GM23338 (cell line): ENCODE measurements around the gene CD22. TPM values are rescaled to one million over a fixed set of nuclear protein-coding genes. Genes with fewer than 3 reads are reported as not detected.

Experiments used
- ATAC-seq: fragments of 200-7000 bp; cut with Tn5 transposase; 3 replicates; pipeline ENCODE4 v1.9.1; 2020
- DNase-seq: peaks from one replicate; pipeline ENCODE4 v3.0.0-alpha.2; 2015; ENCODE audit warnings: low spot score
- H2AFZ ChIP-seq: fragments of 200-600 bp; sonication (generic); 2 replicates; pipeline ENCODE4 v1.8.0; 2016; ENCODE audit warnings: antibody characterized with exemption, mild to moderate bottlenecking, moderate library complexity
- H3F3A ChIP-seq: fragments of 200-600 bp; sonication (generic); replicated peaks from 2 replicates; pipeline ENCODE4 v1.8.0; 2017; ENCODE audit warnings: antibody characterized with exemption, mixed run types, low read depth
- H3K27ac ChIP-seq: fragments of 200-600 bp; sonication (generic); 2 replicates; pipeline ENCODE4 v1.6.1; 2016; ENCODE audit warnings: low read depth
- H3K27me3 ChIP-seq: fragments of 200-600 bp; sonication (generic); 2 replicates; pipeline ENCODE4 v1.8.0; 2016; ENCODE audit warnings: mild to moderate bottlenecking, mixed run types, moderate library complexity; ENCODE audit not compliant: insufficient read depth
- H3K36me3 ChIP-seq: fragments of 200-600 bp; sonication (generic); 2 replicates; pipeline ENCODE4 v1.8.0; 2016; ENCODE audit warnings: mild to moderate bottlenecking; ENCODE audit not compliant: insufficient read depth
- H3K4me1 ChIP-seq: fragments of 200-600 bp; sonication (generic); 2 replicates; pipeline ENCODE4 v1.8.0; 2016; ENCODE audit warnings: mild to moderate bottlenecking, moderate library complexity; ENCODE audit not compliant: insufficient read depth
- H3K4me2 ChIP-seq: fragments of 200-600 bp; sonication (generic); 2 replicates; pipeline ENCODE4 v1.7.1; 2017; ENCODE audit warnings: mixed run types
- H3K4me3 ChIP-seq: fragments of 200-600 bp; sonication (generic); 2 replicates; pipeline ENCODE4 v1.6.1; 2016; ENCODE audit warnings: mixed run types
- H3K79me2 ChIP-seq: fragments of 200-600 bp; sonication (generic); replicated peaks from 2 replicates; pipeline ENCODE4 v1.8.0; 2017; ENCODE audit warnings: mild to moderate bottlenecking; ENCODE audit not compliant: insufficient read depth
- H3K9me2 ChIP-seq: fragments of 200-600 bp; sonication (generic); 2 replicates; pipeline ENCODE4 v1.8.0; 2017; ENCODE audit not compliant: insufficient read depth
- H4K20me1 ChIP-seq: fragments of 200-600 bp; sonication (generic); replicated peaks from 2 replicates; pipeline ENCODE4 v1.8.0; 2017; ENCODE audit warnings: mild to moderate bottlenecking; ENCODE audit not compliant: insufficient read depth
- H3K27ac Mint-ChIP-seq: 2 replicates; pipeline ENCODE4 v1.8.0; 2020; ENCODE audit warnings: inconsistent platforms, mild to moderate bottlenecking, moderate library complexity, mixed read lengths
- H3K27me3 Mint-ChIP-seq: 3 replicates; pipeline ENCODE4 v1.8.0; 2022; ENCODE audit warnings: low read depth, mild to moderate bottlenecking, moderate library complexity, mixed read lengths, inconsistent platforms; ENCODE audit not compliant: insufficient read depth, poor library complexity
- H3K36me3 Mint-ChIP-seq: 3 replicates; pipeline ENCODE4 v1.8.0; 2021; ENCODE audit warnings: low read depth, mild to moderate bottlenecking, inconsistent platforms, moderate library complexity, mixed read lengths
- H3K4me1 Mint-ChIP-seq: 3 replicates; pipeline ENCODE4 v1.8.0; 2020; ENCODE audit warnings: mild to moderate bottlenecking, inconsistent platforms, mixed read lengths
- H3K4me3 Mint-ChIP-seq: 3 replicates; pipeline ENCODE4 v1.8.0; 2021; ENCODE audit warnings: moderate library complexity, mild to moderate bottlenecking, inconsistent platforms, mixed read lengths
- H3K9me3 Mint-ChIP-seq: 3 replicates; pipeline ENCODE4 v1.8.0; 2020; ENCODE audit warnings: moderate library complexity, mild to moderate bottlenecking, inconsistent platforms, mixed read lengths
- CREB1 ChIP-seq: fragments of 250-450 bp; sonication (Bioruptor Pico); IDR thresholded peaks from 2 replicates; pipeline ENCODE4 v1.5.0; 2020; ENCODE audit warnings: low read depth, mild to moderate bottlenecking, moderate library complexity
- CTCF ChIP-seq, 2 experiments: fragments of 200-600 bp in 1 of 2; sonication (generic) in 1 of 2; conservative IDR thresholded peaks; 2 replicates each; pipeline versions ENCODE4 v1.5.1 to v1.6.1; 2016 to 2017; ENCODE audit warnings: antibody characterized with exemption in 2 of 2, low read depth in 2 of 2, mild to moderate bottlenecking in 2 of 2, moderate library complexity in 1 of 2
- ETS1 ChIP-seq: IDR thresholded peaks from 2 replicates; pipeline ENCODE4 v1.6.1; 2016; ENCODE audit warnings: antibody characterized with exemption
- EZH2 ChIP-seq: fragments of 200-600 bp; sonication (generic); IDR thresholded peaks from one replicate; pipeline ENCODE4 v1.8.0; 2017; ENCODE audit warnings: antibody characterized with exemption, mild to moderate bottlenecking, low read depth; ENCODE audit not compliant: unreplicated experiment
- EZH2phosphoT487 ChIP-seq: fragments of 200-600 bp; sonication (generic); IDR thresholded peaks from one replicate; pipeline ENCODE4 v1.8.1; 2018; ENCODE audit warnings: antibody characterized with exemption; ENCODE audit not compliant: unreplicated experiment
- JUNB ChIP-seq: IDR thresholded peaks from one replicate; pipeline ENCODE4 v1.6.1; 2016; ENCODE audit warnings: antibody characterized with exemption; ENCODE audit not compliant: unreplicated experiment
- NANOG ChIP-seq: IDR thresholded peaks from 2 replicates; pipeline ENCODE4 v1.6.1; 2016; ENCODE audit warnings: antibody characterized with exemption, borderline replicate concordance
- POLR2AphosphoS5 ChIP-seq: IDR thresholded peaks from 2 replicates; pipeline ENCODE4 v1.6.1; 2016; ENCODE audit warnings: antibody characterized with exemption, low read depth
- REST ChIP-seq: IDR thresholded peaks from one replicate; pipeline ENCODE4 v1.6.1; 2018; ENCODE audit warnings: antibody characterized with exemption; ENCODE audit not compliant: unreplicated experiment
- STAT1 ChIP-seq: IDR thresholded peaks from one replicate; pipeline ENCODE4 v1.6.1; 2016; ENCODE audit warnings: antibody characterized with exemption; ENCODE audit not compliant: unreplicated experiment
- ZNF114 ChIP-seq: fragments of 250-450 bp; sonication (Bioruptor Pico); IDR thresholded peaks from 2 replicates; pipeline ENCODE4 v1.5.0; 2020; ENCODE audit warnings: mild to moderate bottlenecking, moderate library complexity
- ZNF331 ChIP-seq: fragments of 250-450 bp; sonication (Bioruptor Pico); IDR thresholded peaks from 2 replicates; pipeline ENCODE4 v1.5.0; 2020; ENCODE audit warnings: low read depth, mild to moderate bottlenecking, moderate library complexity
- ZNF462 ChIP-seq: fragments of 250-450 bp; sonication (Bioruptor Pico); IDR thresholded peaks from 2 replicates; pipeline ENCODE4 v1.5.0; 2020; ENCODE audit warnings: mild to moderate bottlenecking, moderate library complexity
- polyA plus RNA-seq: library from polyadenylated mRNA; unstranded; fragments of >200 nt; fragmentation: Nextera tagmentation; extraction: Ambion mirVana; gene quantifications from 2 replicates; pipeline ENCODE4 v1.2.1, GENCODE V29; 2016
- total RNA-seq: library from RNA; depleted of rRNA; stranded (reverse); fragments of >200 nt; shearing (Covaris generic); gene quantifications from 2 replicates; pipeline ENCODE4 v1.2.3, GENCODE V29; 2014

The CD22 gene
- total and polyA plus RNA-seq, 2 experiments from 2014 or later = 0.10 to 0.32 TPM

- Histone ChIP-seq H3K27me3 (no peaks in the 10 kb centered on the region), H3K9me2 (no peaks in the 10 kb centered on the region), H3K4me3 (no peak overlapping the region), H3K79me2 (no peaks in the 10 kb centered on the region), H2AFZ (peak overlapping the region; percentile 69; the same call in 1 of the 2 replicates), H3K4me1 (no peaks in the 10 kb centered on the region), H3K4me2 (no peak overlapping the region), H3F3A (no peaks in the 10 kb centered on the region), H4K20me1 (no peaks in the 10 kb centered on the region), H3K27ac (no peak overlapping the region), H3K36me3 (no peaks in the 10 kb centered on the region)
- Mint-ChIP-seq H3K36me3 (no peaks in the 10 kb centered on the region), H3K9me3 (no peaks in the 10 kb centered on the region), H3K4me1 (no peaks in the 10 kb centered on the region), H3K4me3 (no peak overlapping the region), H3K27ac (no peak overlapping the region), H3K27me3 (peaks cover 6% of the 10 kb centered on the region)
- TF ChIP-seq ZNF462 (CRISPR knock-in tag) (no peak), JUNB (no peak), REST (no peak), CREB1 (CRISPR knock-in tag) (no peak), POLR2AphosphoS5 (no peak), EZH2phosphoT487 (no peak), ZNF114 (CRISPR knock-in tag) (no peak), NANOG (no peak), STAT1 (no peak), ZNF331 (CRISPR knock-in tag) (no peak), ETS1 (no peak), EZH2 (no peak), CTCF (conservative IDR thresholded peaks at IDR 0.05; ENCODE audit: low read depth in 2 of 2) (no peak)
- no peak for DNase-seq
- no peak for ATAC-seq
These were observed 8.4 kb downstream of the CD22 start for GRCh38 chr19:35337097-35337983.
